K562 (cell line): ENCODE data around the gene R3HDM2.

Source experiments
- CBFB ChIP-seq: sonication (generic); formaldehyde crosslinking; IDR thresholded peaks from 2 replicates; pipeline ENCODE4 v1.4.0; 2020; ENCODE audit warnings: mild to moderate bottlenecking, missing genetic modification reagents
- CTCF ChIP-seq, 3 experiments: IDR thresholded peaks in 2 of 3; conservative IDR thresholded peaks in 1 of 3; 2 replicates each; pipeline ENCODE4 v1.5.1; 2011 to 2012; ENCODE audit warnings: low read length in 3 of 3, mild to moderate bottlenecking in 3 of 3, control low read depth in 2 of 3, improper control_type of control experiment in 1 of 3, inconsistent platforms in 1 of 3, low read depth in 1 of 3, mixed read lengths in 1 of 3, moderate library complexity in 1 of 3; ENCODE audit not compliant: insufficient read depth in 2 of 3
- EHMT2 ChIP-seq: fragments of 450-650 bp; IDR thresholded peaks from 2 replicates; pipeline ENCODE4 v1.6.1; 2018; ENCODE audit warnings: antibody characterized with exemption
- EP300 ChIP-seq: IDR thresholded peaks from 2 replicates; pipeline ENCODE4 v1.6.1; 2012; ENCODE audit warnings: low read length, improper control_type of control experiment
- KDM4B ChIP-seq, 2 experiments: fragments of 450-650 bp in 1 of 2; sonication (generic) in 1 of 2; IDR thresholded peaks; 2 replicates each; pipeline ENCODE4 v1.6.1; 2016 to 2017; ENCODE audit warnings: borderline replicate concordance in 2 of 2, antibody characterized with exemption in 1 of 2, low read depth in 1 of 2, mild to moderate bottlenecking in 1 of 2
- MXI1 ChIP-seq: IDR thresholded peaks from 2 replicates; pipeline ENCODE4 v1.6.1; 2011; ENCODE audit warnings: low read depth, mild to moderate bottlenecking, improper control_type of control experiment, low read length
- NR3C1 ChIP-seq: sonication (generic); formaldehyde crosslinking; IDR thresholded peaks from 2 replicates; pipeline ENCODE4 v1.8.1; 2022; ENCODE audit warnings: missing genetic modification reagents
- PHF8 ChIP-seq: fragments of 200-600 bp; sonication (generic); IDR thresholded peaks from 2 replicates; pipeline ENCODE4 v1.6.1; 2012; ENCODE audit warnings: mixed run types, mild to moderate bottlenecking, inconsistent platforms, low read length, moderate library complexity, borderline replicate concordance
- RAD21 ChIP-seq, 2 experiments: fragments of 250-450 bp in 1 of 2; fragments of 450-650 bp in 1 of 2; sonication (Bioruptor Pico) in 1 of 2; formaldehyde crosslinking in 1 of 2; IDR thresholded peaks in 1 of 2; conservative IDR thresholded peaks in 1 of 2; 2 replicates each; pipeline versions ENCODE4 v1.4.0 to v1.8.0; 2020 to 2022; ENCODE audit warnings: mild to moderate bottlenecking in 2 of 2, moderate library complexity in 1 of 2

GRCh38 chr12:57355734-57356133 is 75.1 kb downstream of the R3HDM2 start:
- TF ChIP-seq NR3C1 (CRISPR knock-in tag) (no peak), CTCF (IDR thresholded peaks at IDR 0.05 in 2 of 3, conservative IDR thresholded peaks at IDR 0.05 in 1 of 3; ENCODE audit: insufficient read depth in 2 of 3, low read depth in 1 of 3, low read length in 3 of 3) (no peak), RAD21 (CRISPR knock-in tag; conservative IDR thresholded peaks at IDR 0.05 in 1 of 2, IDR thresholded peaks at IDR 0.05 in 1 of 2) (no peak), KDM4B (IDR thresholded peaks at IDR 0.05; ENCODE audit: borderline replicate concordance in 2 of 2, low read depth in 1 of 2) (no peak), MXI1 (no peak), EHMT2 (no peak), CBFB (CRISPR knock-in tag) (no peak), PHF8 (no peak), EP300 (no peak)
